ENCODE measurements around the gene PPIF. TPM values are rescaled to one million over a fixed set of nuclear protein-coding genes. Genes with fewer than 3 reads are reported as not detected.

PPIF gene
- total RNA-seq, 4 donors from 2014 or later = 40.2 to 141 (median 56.6) TPM

- TF ChIP-seq POLR2A (IDR thresholded peaks at IDR 0.05) (no peak), CTCF (IDR thresholded peaks at IDR 0.05) (no peak)
- H3K9me3 ChIP-seq = no peaks in the 10 kb centered on the region
- DNase-seq = no peak
- no peak overlapping the region for H3K4me3 ChIP-seq
- H3K4me1 ChIP-seq = peaks cover 3 to 42% (median 6%) of the 10 kb centered on the region in 3 donors
- H3K36me3 ChIP-seq = peaks cover 0 to 38% (median 0%) of the 10 kb centered on the region in 3 donors
- intact Hi-C loops (cut with DNase I) = no loop called here
- H3K27ac ChIP-seq = peak overlapping the region in 3 of 4 donors; percentile 18 to 74 (median 62)
- H3K27me3 ChIP-seq = no peaks in the 10 kb centered on the region
- 86 to 100% methylated on average over 2 of the region's 2 CpGs for WGBS, 2 donors
These were observed 42.8 kb downstream of the PPIF start for GRCh38 chr10:79390057-79390456.

GRCh38 chr10:79390551-79391229, 43.4 kb downstream of the PPIF start:
- intact Hi-C loops (cut with DNase I) = no loop called here
- no peak for DNase-seq
- peak overlapping the region in 3 of 4 donors; percentile 18 to 74 (median 62) for H3K27ac ChIP-seq
- H3K36me3 ChIP-seq = peaks cover 0 to 32% (median 0%) of the 10 kb centered on the region in 3 donors
- H3K4me3 ChIP-seq = no peak overlapping the region
- TF ChIP-seq CTCF (IDR thresholded peaks at IDR 0.05) (peak in 2 of 6 experiments; percentile 7 to 11), POLR2A (IDR thresholded peaks at IDR 0.05) (no peak)
- no peaks in the 10 kb centered on the region for H3K9me3 ChIP-seq
- WGBS, 2 donors = 33 to 50% methylated on average over 1 to 2 of the region's 16 CpGs
- H3K4me1 ChIP-seq = peaks cover 3 to 42% (median 6%) of the 10 kb centered on the region in 3 donors
- no peaks in the 10 kb centered on the region for H3K27me3 ChIP-seq

- peak overlapping the region in 3 of 4 donors; percentile 18 to 74 (median 62) for H3K27ac ChIP-seq
- no peak for DNase-seq
These were observed 44.2 kb downstream of the PPIF start for GRCh38 chr10:79391231-79392019.

GRCh38 chr10:79392020-79392398, 44.7 kb downstream of the PPIF start:
- peaks cover 0 to 18% (median 0%) of the 10 kb centered on the region in 3 donors for H3K36me3 ChIP-seq
- peaks cover 3 to 45% (median 12%) of the 10 kb centered on the region in 3 donors for H3K4me1 ChIP-seq
- intact Hi-C loops (cut with DNase I) = no loop called here
- no peak for DNase-seq
- peak overlapping the region in 2 of 4 donors; percentile 62 to 74 for H3K27ac ChIP-seq
- TF ChIP-seq POLR2A (IDR thresholded peaks at IDR 0.05) (no peak), CTCF (IDR thresholded peaks at IDR 0.05) (no peak)
- no peaks in the 10 kb centered on the region for H3K9me3 ChIP-seq
- WGBS, 2 donors = 84 to 92% methylated on average over 14 of the region's 14 CpGs
- no peak overlapping the region for H3K4me3 ChIP-seq
- H3K27me3 ChIP-seq = no peaks in the 10 kb centered on the region

More at GRCh38 chr10:79391231-79392019, 44.2 kb downstream of the PPIF start:
- Histone ChIP-seq H3K27me3 (no peaks in the 10 kb centered on the region), H3K9me3 (no peaks in the 10 kb centered on the region), H3K4me3 (no peak overlapping the region), H3K4me1 (peaks cover 3 to 46% (median 9%) of the 10 kb centered on the region in 3 donors), H3K36me3 (peaks cover 0 to 24% (median 0%) of the 10 kb centered on the region in 3 donors)
- 71 to 78% methylated on average over 12 of the region's 12 CpGs for WGBS, 2 donors
- TF ChIP-seq CTCF (IDR thresholded peaks at IDR 0.05) (no peak), POLR2A (IDR thresholded peaks at IDR 0.05) (no peak)
- intact Hi-C loops (cut with DNase I) = no loop called here

All from esophagus squamous epithelium (tissue), 5 donors.